NB4 (cell line): ENCODE results near the gene IER5.

Experiments used
- CTCF ChIP-seq: IDR thresholded peaks from one replicate; pipeline ENCODE4 v1.5.1; 2012; ENCODE audit warnings: low read depth, low read length
- POLR2A ChIP-seq: IDR thresholded peaks from 2 replicates; pipeline ENCODE4 v1.6.1; 2011; ENCODE audit warnings: mild to moderate bottlenecking; ENCODE audit not compliant: insufficient read length; ENCODE audit errors: extremely low read depth
- TF ChIP-seq, protein P1 (sequence below): IDR thresholded peaks from 2 replicates; pipeline ENCODE4 v1.6.1; 2011; ENCODE audit warnings: low read depth, low read length

GRCh38 chr1:181040284-181040865 is 48.1 kb upstream of the IER5 start:
- TF ChIP-seq CTCF (no peak), POLR2A (no peak)
- TF ChIP-seq, protein P1, sequence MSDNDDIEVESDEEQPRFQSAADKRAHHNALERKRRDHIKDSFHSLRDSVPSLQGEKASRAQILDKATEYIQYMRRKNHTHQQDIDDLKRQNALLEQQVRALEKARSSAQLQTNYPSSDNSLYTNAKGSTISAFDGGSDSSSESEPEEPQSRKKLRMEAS, result no peak
